NCI-H2081 treated with DMSO at 0.1 percent for 48 hours (cell line): ENCODE data around the gene C9.
"Not testable (repeated sequence)": the region's sequence is repeated elsewhere in the genome, so short reads cannot be mapped to it uniquely, and the experiment has no call there.

ENCODE experiments used
- DNase-seq: peaks from one replicate; lab custom pipeline; 2025; lab: John Stamatoyannopoulos, UW

Gene C9

DNA sequence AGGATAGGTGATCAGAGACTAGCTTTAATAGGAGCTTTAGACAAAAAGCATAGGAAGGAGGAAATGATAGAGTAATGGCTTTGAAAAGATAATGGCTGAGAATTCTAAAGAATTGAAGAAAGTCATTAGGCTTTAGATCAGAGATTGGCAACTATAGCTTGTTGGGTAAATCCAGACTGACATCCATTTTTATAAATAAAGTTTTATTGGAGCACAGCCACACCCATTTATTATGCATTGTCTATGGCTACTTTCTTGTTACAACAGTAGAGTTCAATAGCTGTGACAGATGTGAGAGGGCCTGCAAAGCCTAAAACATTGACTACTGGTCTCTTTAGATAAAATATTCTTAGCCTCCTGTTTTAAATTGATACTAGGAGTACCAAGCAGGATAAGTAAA lies 104.2 kb downstream of the C9 start:
- DNase-seq: no peak

GRCh38 chr5:39257554-39257953 lies 106.7 kb downstream of the C9 start:
- DNase-seq: no peak

GRCh38 chr5:39256477-39257235 lies 107.6 kb downstream of the C9 start:
- no peak for DNase-seq

DNA sequence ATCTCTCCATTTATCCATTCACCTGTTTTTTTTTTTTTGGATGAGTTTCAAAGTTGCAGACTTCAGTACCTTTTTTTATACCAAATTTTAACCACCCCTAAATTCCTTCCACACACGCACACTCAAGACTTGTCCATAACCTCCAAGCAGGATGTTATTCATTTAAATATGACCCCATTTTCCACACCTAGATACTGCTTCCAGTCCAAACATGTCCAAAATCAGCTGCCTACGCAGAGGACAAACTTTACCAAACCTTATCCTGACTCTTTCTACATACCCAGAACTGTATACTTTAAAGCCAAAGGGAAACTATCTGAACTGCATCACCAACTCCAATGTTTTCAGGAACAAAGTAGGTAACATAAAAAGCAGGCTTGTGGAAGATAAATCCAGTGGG lies 108.9 kb downstream of the C9 start:
- no peak for DNase-seq

GRCh38 chr5:39254671-39255070 lies 109.6 kb downstream of the C9 start:
- no peak for DNase-seq

GRCh38 chr5:39253196-39253595 lies 111.1 kb downstream of the C9 start:
- DNase-seq: no peak

DNA sequence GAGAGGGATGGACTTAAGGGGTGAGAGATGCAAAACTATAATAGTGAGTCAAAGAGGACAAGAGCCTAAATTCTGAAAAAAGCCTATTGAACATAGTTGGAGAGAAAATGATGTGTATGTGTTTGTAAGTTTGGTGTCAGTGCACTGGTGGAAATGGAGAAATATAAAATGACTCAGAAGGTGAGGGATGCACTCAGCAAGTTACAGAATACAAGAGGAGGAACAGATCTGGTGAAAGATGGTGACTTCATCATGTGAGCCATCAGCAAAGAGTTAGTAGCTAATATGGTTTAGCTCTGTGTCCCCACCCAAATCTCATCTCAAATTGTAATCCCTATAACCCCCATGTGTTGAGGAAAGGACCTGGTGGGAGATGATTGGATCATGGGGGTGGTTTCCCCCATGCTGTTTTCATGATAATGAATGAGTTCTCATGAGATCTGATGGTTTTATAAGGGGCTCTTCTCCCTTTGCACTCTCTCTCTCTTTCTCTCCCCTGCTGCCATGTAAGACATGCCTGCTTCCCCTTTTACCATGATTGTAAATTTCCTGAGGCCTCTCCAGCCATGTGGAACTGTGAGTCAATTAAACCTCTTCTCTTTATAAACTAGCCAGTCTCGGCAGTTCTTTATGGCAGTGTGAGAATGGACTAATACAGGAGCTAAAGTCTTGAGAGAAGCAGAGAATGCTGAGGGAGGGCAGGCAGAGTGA lies 114.6 kb downstream of the C9 start:
- no peak for DNase-seq

GRCh38 chr5:39249069-39249468 lies 115.2 kb downstream of the C9 start:
- no peak for DNase-seq

- no peak for DNase-seq
Observed at GRCh38 chr5:39240750-39241149, 123.5 kb downstream of the C9 start.

DNA sequence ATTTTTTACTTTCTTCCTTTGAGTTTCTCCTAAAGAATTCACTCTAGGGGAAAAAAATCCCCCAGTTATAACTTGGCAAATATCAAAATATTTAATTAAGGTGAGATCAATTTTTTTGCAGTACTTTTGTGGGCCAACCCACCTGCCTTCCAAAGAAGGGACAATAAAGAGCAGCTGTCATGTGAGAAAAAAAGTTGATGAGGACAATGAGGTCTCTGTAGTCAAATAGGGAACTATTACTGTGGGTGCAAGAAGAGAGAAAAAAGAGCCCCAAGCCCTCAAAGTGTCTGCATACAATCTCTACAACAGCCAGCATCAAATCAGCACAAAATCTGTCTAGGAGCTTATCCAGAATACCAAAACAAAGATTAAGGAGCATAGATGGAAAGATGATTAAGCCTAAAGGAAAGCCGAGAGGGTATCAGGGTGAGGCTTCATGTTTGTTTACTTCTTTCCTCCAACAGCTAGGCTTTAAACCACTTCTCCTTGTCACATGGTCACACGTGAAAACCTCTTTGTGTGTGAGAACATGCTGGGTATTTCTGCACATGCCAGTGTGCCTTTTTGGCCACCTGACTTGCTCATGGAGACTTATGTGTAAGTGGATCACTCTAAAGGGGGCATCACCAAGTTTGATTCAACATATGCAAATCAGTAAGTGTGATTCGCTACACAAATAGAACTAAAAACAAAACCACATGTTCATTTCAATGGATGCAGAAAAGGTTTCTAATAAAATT lies 125.8 kb downstream of the C9 start:
- DNase-seq: no peak

DNA sequence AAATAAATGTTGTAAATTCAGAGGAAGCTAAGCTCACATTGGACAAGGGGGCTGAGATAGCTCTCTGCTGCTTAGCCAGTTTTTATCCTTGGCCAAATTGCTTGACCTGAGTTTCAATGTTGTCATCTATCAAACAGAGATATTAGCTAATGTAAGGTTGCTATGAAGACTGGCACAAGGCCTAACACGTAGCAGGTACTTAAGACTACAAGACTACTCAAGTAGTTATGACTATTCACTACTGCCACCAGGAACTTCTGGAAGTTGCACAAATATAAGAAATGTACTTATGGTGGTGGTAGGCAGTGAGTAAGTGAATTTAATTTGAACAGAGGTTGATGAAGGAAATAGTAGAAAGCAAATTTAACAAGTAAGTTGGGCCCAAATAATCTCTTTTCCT lies 127.6 kb downstream of the C9 start:
- DNase-seq: no peak

- no peak for DNase-seq
Observed at GRCh38 chr5:39235648-39236047, 128.6 kb downstream of the C9 start.

DNA sequence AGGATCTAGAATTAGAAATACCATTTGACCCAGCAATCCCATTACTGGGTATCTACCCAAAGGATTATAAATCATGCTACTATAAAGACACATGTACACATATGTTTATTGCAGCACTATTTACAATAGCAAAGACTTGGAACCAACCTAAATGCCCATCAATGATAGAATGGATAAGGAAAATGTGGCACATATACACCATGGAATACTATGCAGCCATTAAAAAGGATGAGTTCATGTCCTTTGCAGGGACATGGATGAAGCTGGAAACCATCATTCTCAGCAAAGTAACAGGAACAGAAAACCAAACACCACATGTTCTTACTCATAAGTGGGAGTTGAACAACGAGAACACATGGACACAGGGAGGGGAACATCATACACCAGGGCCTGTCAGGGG lies 129.8 kb downstream of the C9 start:
- not testable (repeated sequence) for DNase-seq
